GM21723 (cell line): ENCODE measurements around the gene ARHGAP5.
A peak's percentile ranks its signal among the peaks of the same experiment; 100 is the strongest.

Experiments used
- ATAC-seq: cut with Tn5 transposase; IDR thresholded peaks from one replicate; pipeline ENCODE4 v1.9.1; 2021; ENCODE audit warnings: mild to moderate bottlenecking, moderate library complexity; ENCODE audit not compliant: unreplicated experiment

Gene ARHGAP5

DNA sequence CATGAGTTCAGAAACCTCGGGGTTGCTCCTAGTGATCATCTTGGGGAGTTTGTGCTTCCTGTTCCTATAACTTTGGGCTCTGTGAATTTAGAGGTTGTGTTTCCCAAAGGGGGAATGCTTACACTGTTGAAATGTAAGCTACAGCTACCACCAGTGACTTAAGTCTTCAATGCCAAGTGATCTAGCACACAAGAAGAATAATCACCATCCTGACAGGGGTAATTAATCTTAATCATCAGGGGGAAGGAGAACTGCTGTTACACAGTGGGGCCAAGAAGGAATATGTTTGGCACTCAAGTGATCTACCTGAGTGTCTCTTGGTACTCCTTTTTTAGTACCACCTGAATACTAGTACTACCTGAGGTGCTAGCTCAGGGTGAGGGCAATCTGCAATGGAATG, 89.8 kb downstream of the ARHGAP5 start:
- no peak for ATAC-seq

DNA sequence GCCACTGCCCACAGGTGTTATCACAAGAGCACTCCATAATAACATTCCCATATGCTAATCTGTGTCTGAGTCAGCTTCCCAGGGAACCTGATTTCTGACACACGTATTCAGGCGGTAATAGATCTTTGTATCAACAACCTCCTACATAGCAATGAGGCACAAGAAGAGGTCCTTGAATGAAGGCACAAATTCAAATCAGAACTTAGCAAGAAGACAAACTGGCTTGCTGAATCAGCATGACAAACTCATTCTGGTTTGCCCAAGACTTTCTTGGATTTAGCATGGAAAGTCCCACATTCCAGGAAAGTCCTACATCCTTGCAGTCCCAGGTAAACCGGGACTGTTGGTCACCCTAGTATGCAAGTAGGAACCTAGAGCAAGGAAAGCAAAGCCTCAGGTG, 90.8 kb downstream of the ARHGAP5 start:
- no peak for ATAC-seq

DNA sequence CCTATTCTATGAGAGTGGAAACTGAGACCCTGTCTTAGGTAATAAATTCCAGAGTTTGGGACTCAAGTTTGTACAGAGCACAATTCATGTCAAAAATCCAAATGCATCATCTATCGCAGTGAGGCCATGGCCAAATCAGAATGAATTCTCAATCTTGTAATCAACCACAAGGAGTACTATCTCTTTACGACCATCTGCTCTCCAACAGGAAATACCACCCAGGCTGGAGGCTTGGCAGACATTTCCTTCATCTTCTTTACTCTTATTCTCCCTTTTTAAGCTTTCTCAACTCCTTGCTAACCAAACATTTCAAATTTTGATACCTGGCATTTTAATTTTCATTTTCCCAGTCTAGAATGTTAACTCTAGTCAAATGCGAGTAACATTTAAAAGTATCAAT, 92.1 kb downstream of the ARHGAP5 start:
- ATAC-seq = no peak

DNA sequence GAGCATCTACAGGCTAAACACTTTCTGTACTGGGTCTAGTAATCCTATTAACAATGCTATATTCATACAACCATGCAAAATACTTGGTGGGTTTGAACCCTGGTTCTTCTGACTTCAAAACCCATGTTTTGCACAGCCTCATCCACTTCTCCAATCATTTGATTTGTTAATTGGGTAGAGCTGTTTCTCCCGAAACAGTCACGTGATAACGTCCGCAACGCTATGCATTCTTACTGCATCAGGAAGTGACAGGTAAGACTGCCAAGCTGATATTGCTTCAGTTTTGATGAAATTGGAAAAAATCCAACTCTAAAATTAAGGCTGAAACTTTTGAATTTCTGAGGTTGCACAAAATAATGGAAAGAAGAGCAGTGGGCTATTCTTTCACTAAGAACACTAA, 94.4 kb downstream of the ARHGAP5 start:
- ATAC-seq = no peak

DNA sequence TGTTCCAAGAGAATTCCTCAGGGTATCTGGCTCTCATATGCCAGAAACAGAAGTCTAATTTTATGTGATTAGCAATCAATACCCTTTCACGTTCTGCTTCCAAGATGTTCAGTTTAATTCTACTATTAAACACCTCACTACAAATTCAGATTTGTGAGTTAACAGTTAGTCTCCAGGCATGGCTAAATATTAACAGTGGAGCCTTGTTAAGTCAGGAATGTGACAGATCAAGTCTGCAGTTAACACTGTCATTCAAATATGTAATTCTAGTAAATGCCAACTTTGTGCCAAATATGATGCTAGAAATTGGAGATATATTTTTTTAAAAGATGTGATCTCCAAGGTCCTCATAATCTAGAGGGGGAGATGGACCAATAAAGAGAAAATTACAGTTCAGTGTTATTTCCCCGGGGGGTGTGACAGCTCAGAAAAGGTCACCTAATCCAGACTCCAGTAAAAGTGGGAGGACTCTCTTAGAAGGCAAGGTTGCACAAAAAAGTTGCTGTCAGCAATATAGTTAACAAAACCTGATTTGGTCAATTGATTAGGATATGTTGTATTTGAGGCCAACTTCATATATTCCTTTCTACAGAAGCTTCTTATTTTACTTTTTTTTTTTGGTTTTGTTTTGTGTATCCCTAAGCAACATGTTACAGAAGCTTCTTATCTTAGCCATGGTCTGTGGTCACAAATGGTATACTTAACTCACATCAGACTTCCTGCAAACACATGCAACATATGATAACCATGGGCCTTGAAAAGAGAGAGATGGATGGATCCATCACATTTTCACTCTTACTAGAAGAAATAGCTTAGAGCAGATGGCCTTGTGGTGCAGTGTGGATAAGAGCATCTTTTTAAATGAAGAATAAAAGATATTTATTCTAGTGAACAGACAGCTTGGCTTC, 106.3 kb downstream of the ARHGAP5 start:
- ATAC-seq = no peak

DNA sequence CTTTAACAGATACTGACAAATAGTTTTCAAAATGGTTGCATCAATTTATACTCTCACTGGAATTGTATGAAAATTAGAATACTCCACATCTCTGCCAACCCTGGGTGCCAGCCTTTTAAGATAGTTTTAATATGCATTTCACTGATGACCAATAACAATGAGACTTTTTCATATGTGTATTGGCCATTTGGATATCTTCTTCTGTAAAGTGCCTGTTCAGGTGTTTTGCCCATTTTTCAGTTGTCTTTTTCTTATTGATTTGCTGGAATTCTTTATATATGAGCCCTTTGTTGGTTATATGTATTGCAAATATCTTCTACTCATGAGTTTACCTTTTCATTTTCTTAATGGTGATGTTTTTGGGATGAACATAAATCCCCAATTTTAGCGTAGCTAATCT, 108.0 kb downstream of the ARHGAP5 start:
- no peak for ATAC-seq

DNA sequence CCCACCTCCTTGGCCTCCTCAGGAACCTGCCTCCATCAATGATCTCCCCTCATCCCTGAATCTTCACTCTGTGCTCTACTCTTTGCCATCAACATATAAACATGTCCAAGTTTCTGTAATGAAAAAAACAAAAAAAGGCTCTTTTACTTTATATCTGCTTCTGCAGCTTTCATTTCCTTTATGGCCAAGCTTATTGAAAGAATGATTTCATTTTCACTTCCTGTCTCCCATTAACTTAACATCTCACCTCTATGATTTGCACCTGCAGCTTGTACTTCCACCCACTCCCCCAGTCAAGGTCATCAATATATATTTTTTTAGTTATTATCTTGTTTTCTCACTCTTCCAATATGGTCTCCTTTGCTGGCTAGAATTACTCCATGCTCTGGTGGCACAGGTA, 109.1 kb downstream of the ARHGAP5 start:
- peak; percentile 66 for ATAC-seq

DNA sequence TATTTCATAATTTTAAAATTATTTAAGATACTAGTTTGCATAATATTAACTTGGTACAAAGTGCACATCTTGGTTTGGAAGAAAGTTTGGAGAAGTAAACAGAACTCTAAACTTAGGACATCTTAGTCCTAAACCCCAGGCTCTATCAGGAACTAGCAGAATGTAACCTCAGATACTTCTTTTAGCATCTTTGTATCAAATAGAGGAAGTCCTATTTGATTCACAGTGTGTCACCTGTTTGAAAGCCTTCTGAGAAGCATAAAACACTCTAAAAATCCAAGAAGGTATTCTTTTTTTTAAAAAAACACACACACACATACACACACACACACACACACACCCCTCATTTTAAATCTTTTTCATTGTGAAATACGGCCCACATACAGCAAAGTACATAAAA, 112.7 kb downstream of the ARHGAP5 start:
- ATAC-seq = no peak

DNA sequence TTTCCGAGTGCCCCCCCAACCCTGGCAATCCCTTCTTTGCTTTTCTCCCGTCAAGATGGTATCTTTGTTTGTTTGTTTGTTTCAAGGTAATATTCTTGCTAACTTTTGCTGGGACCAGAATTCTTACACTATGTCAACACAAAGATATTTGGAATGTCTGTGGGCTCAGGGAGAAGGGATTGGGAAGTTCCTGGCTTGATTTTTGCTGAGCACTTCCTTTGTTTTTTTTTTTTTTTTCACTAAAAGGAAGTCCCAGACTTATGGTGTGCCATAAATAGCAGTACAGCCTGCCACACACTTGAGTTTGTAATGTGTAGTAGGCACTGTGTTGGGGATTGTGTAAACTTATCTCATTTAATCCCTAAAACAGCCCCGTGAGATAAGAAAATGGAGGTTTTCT, 113.6 kb downstream of the ARHGAP5 start:
- ATAC-seq = no peak

DNA sequence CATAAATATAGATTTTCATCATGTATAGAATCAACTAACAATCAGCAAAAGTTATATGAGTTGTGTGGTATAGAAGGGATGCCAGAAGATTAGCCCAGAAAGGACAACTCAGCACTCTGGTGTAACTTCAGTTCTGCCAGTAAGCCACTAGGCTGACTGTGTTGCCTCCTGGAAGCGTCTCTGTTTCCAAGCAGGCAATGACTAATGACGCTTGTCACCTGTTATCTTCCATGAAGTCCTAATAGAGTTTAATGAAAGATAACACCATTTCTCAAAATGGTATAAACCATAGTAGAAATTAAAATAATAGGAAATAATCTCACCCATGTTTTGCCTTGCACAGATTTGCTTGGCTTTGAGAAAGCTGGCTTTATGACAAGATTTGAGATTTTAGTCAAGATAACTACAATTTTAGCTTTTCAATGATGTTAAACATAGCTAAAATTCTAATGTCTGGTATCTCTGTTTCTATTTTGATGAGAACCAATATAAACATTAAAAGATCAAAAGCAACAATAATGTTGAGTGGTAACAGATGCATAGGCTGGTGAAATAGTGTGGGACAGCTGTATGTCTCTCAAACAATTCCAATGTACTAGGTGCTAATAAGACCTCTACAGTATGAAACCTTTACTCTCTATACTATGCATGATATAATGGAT, 115.7 kb downstream of the ARHGAP5 start:
- no peak for ATAC-seq

DNA sequence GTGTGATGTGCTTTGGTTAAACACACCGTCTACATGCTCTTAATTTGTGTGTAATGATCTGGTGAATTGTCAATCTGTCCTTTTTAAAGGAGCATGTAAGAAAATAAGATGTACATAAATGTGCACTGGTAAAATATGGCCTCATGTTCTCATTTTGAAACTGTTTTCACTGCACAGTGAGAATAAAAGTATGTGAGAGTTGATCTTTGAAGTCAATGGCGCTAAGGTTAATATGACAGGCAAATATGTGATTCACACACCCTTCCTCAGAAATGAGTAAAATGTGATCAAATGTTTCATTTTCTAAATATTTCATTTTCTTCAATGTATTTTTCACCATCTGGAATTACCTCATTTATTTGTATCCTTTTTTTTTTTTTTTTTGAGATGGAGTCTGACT, 116.4 kb downstream of the ARHGAP5 start:
- ATAC-seq = no peak

DNA sequence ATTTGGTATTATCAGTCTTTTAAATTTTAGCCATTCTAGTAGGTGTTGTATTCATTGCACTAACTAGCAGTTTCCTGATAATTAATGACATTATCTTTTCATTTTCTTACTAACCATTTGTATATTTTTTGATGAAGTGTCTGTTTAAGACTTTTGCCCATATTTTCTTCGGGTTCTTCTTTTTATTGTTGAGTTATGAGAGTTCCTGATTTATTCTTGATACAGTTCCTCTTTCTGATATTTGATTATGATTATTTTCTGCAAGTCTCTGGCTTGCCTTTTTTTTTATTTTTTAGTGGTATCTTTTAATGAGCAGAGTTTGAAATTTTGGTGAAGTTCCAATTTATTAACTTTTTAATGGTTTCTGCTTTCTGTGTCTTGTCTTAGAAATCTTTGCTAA, 118.5 kb downstream of the ARHGAP5 start:
- no peak for ATAC-seq

DNA sequence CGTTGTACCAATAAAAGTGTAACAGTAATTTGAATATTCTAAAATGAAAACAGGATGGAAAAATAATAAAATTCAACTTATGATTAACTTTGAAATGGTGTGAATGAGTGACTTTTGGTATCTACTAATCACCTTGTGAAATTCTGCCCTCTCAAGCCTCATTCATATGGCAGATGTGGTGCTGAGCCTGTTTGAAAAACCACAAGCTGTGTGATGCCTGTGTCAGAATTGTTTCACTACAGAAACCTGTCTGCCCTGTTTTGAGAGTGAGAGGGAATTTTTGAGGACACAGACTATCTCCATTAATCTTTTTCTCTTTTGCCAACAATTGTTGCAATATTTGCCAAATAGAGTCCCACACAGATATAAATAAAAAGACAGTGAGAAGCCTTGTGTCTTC, 120.8 kb downstream of the ARHGAP5 start:
- ATAC-seq = peak; percentile 30

DNA sequence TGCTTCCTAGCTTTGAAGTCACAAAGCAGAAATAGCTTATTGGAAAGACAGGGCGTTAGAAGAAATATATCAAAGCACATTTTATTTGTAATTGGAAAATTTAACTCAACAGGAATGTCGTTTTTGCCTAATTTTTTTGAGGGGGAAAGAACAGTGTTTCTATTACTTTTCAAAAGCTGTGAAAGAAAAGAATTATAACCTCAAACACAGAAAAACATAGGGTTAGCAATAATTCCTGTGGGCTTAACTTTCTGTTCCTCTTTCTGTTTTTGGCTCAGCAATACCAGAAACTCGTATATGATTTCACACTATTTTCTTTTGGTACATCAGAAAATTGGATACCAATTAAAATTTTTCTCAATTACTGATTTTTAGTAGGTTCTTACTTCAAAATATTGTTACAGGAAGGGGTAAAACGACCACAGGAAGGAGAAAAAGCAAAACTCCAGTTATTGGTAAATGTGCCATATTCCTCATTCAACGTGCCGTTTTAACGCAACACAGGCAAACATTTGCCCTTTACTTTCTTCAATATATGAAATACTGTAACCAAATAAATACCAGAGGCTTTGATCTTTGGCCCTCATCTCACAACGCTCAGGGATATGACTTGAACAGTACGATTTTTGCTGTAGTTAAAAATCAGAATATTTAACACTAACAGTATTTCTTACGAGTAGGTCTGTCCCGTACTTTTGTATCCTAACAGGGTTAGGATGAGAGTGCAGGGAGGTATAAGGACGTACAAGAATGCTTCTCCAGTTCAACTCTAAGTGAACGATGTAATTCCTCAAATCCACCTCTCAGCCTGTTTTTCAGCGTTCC, 123.5 kb downstream of the ARHGAP5 start:
- peak; percentile 32 for ATAC-seq

DNA sequence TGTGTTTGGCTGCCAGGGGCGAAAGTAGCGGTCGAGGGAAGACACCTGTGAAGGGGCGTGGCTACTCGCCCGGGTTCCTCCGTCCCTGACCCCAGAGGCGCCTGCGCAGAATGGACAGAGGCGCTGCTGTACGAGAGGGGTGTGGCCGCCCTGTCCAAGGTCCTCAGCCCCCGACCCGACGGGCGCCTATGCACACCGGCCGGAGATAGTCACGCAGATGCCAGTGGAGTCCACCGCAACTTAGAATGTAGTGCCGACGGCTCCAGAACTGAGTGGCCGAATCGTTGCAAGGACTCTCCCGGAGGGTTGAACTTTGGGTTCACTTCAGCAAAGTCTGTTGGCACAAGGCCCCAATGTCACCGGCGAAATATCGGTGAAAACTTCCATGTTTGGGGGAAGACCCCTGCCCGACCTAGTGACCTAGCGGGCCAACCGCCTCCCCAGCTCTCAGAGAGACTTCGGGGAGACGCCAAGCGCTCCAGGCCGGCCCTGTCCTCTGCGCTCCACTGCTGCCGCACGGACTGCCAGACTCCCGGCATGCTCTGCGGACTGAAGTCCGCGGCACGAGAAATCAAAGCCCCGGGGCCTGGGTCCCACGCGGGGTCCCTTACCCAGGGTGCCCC, 124.2 kb downstream of the ARHGAP5 start:
- peak; percentile 66 for ATAC-seq

DNA sequence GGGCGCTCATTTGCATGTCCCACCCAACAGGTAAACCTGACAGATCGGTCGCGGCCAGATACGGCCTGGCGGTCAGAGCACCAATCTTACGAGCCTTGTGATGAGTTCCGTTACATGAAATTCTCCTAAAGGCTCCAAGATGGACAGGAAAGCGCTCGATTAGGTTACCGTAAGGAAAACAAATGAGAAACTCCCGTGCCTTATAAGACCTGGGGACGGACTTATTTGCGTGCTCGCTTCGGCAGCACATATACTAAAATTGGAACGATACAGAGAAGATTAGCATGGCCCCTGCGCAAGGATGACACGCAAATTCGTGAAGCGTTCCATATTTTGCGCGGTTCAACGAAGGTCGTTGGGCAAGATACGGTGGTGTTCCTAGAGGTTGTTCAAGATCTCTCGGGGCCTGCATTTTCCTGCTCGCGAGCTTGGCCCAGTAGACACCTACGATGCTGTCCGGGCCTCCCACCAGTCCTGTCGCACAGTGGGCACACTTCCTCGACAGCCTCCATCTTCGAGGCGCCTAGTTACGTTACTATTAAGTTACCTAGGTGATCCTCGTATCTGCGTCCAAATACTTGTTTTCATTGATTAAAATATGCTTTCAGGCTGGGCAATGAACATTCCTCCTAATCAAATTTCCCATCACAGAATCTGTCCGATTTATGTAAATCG, 124.8 kb downstream of the ARHGAP5 start, which contains the start of gene RNU6-7:
TSS of gene RNU6-7 (plus strand) at position 230 of the 675 bp plus-strand sequence.
- ATAC-seq = no peak

DNA sequence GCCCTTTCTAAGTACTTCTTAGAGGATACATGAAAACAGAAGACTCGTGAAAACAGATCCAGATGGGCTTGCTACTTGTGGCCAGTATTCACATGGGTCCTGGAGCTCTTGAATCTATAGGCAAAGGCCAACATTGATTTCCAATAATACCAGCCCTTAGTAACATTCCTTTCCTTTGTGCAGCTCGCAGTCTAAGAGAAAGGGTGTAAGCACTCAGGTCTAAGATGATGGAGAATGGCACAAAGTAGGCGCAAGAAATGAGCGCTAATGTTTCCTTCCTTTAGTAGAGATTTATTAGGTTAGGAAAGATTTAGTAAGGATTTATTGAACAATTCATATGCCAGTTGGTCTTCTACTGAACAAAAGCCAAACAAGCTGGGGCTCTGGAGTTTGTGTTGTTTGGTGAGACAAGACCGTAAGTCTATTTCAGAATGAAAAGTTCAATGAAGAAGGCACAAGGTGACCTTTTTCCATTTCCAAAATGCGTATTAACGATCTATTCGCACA, 125.4 kb downstream of the ARHGAP5 start:
- ATAC-seq = no peak

DNA sequence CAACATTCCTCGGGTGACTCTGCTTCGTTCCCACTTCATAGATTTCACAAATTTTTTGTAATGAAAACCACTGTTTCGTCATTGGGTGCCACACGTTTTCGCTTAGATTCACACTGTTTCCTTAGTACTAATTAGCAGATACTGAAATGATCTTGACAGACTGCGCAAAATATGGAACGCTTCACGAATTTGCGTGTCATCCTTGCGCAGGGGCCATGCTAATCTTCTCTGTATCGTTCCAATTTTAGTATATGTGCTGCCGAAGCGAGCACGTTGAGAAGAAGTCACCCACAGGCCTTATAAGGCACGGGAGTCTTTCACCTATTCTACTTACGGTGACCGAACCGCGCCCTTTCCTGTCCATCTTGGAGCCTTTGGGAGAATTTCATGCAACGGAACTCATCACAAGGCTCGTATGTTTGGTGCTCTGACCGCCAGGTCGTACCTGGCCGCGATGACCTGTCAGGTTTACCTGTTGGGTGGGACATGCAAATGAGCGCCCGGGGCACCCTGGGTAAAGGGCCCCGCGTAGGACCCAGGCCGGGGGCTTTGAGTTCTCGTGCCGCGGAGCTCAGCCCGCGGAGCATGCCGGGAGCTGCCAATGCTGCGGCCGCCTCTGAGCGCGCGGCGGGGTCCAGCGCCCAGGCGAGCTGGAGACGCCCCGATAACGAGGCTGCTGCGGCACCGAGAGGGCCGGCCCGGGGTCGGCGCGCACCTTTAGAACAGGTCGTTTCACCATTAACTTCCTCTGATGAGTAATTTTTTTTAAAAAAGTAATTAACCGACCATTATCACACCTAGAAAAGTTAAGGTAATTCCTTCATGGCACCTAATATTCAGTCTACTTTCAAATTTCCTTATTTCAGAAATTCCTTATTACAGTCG, 126.1 kb downstream of the ARHGAP5 start, which contains the start of gene RNU6-8:
TSS of gene RNU6-8 (minus strand) at position 272 of the 885 bp plus-strand sequence.
- ATAC-seq = peak; percentile 59

DNA sequence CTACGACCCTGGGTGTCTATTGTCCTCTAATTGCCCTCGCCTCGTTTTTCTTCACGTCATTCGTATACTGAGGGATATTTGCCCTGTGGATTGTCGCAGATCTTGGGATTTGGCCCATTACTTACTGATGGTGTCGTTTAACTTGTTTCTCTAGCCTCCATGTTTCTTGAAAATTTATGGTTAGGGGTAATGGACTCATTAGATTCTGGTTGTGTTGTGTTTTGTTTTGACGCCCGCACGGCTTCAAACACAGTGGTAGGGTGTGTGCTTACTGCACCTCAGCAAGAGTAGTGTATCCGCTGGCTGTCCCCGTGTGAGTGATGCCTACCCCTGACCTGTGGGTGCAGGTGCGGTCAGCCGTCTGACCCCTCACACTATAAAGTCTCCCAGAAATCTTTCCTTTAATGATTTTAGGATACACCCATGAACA, 126.8 kb downstream of the ARHGAP5 start:
- no peak for ATAC-seq
